Gastroesophageal sphincter (tissue), 4 donors: ENCODE measurements around the gene MACROD2. TPM values are rescaled to one million over a fixed set of nuclear protein-coding genes. Genes with fewer than 3 reads are reported as not detected.

Source experiments
- ATAC-seq: fragments of 150-250 bp; one replicate; pipeline ENCODE4 v1.9.1; 2016; ENCODE audit warnings: mild to moderate bottlenecking, moderate library complexity
- H3K27ac ChIP-seq, 4 donors: fragments of 200-600 bp; sonication (generic) in 3 of 4; 1 replicate in 3 of 4; 2 replicates in 1 of 4; pipeline ENCODE4 v1.5.1; 2016 to 2019
- H3K27me3 ChIP-seq: fragments of 200-600 bp; sonication (generic); one replicate; pipeline ENCODE4 v1.5.1; 2019
- H3K36me3 ChIP-seq, 2 donors: fragments of 200-600 bp; sonication (generic); one replicate each; pipeline ENCODE4 v1.5.1; 2019; ENCODE audit warnings: control low read depth in 1 of 2
- H3K4me1 ChIP-seq, 3 donors: fragments of 200-600 bp; sonication (generic); 1 replicate in 2 of 3; 2 replicates in 1 of 3; pipeline ENCODE4 v1.5.1; 2016 to 2019; ENCODE audit warnings: control low read depth in 2 of 3
- H3K4me3 ChIP-seq, 2 donors: fragments of 200-600 bp; sonication (generic); one replicate each; pipeline ENCODE4 v1.5.1; 2019; ENCODE audit warnings: mild to moderate bottlenecking in 1 of 2, moderate library complexity in 1 of 2
- H3K9me3 ChIP-seq, 3 donors: fragments of 200-600 bp; sonication (generic); one replicate each; pipeline ENCODE4 v1.5.1; 2017 to 2019; ENCODE audit warnings: control low read depth in 2 of 3
- CTCF ChIP-seq, 4 experiments: fragments of 200-600 bp in 2 of 4; fragments of 450-650 bp in 2 of 4; sonication (generic) in 1 of 4; IDR thresholded peaks; one replicate each; pipeline ENCODE4 v1.5.1; 2017 to 2019; ENCODE audit warnings: antibody characterized with exemption in 4 of 4, mild to moderate bottlenecking in 2 of 4, moderate library complexity in 2 of 4
- EP300 ChIP-seq: sonication (generic); formaldehyde crosslinking; IDR thresholded peaks from one replicate; pipeline ENCODE4 v1.6.1; 2017; ENCODE audit warnings: antibody characterized with exemption, mild to moderate bottlenecking
- POLR2A ChIP-seq, 2 donors: fragments of 450-650 bp; IDR thresholded peaks; one replicate each; pipeline ENCODE4 v1.6.1; 2017; ENCODE audit warnings: antibody characterized with exemption in 2 of 2, mild to moderate bottlenecking in 2 of 2, moderate library complexity in 1 of 2
- POLR2AphosphoS5 ChIP-seq: sonication (generic); formaldehyde crosslinking; IDR thresholded peaks from one replicate; pipeline ENCODE4 v1.6.1; 2017; ENCODE audit warnings: antibody characterized with exemption
- WGBS, 2 donors: methylation state at CpG; one replicate each; pipeline ENCODE4 v1.1.5; 2018; ENCODE audit warnings: low coverage in 1 of 2; 5-methylcytosine and 5-hydroxymethylcytosine counted together
- total RNA-seq, 4 donors: library from RNA; depleted of rRNA; stranded (reverse); fragments of >200 nt; gene quantifications; one replicate each; pipeline ENCODE4 v1.1.0, GENCODE V29; 2016

MACROD2 gene
- total RNA-seq, 4 donors from 2014 or later, result 4.0 to 12.1 (median 7.4) TPM

- Histone ChIP-seq H3K36me3 (no peaks in the 10 kb centered on the region), H3K27ac (no peak overlapping the region), H3K9me3 (no peaks in the 10 kb centered on the region), H3K27me3 (no peaks in the 10 kb centered on the region), H3K4me1 (no peaks in the 10 kb centered on the region), H3K4me3 (no peak overlapping the region)
- WGBS, 2 donors, result 31 to 70% methylated on average over 1 of the region's 1 CpG
- no peak for ATAC-seq
- TF ChIP-seq CTCF (IDR thresholded peaks at IDR 0.05) (no peak), EP300 (no peak)
Observed at GRCh38 chr20:15924556-15924955, 1929.2 kb downstream of the MACROD2 start.

- WGBS, 2 donors, result 84 to 88% methylated on average over 7 to 8 of the region's 8 CpGs
- no peak overlapping the region for H3K4me3 ChIP-seq
- H3K9me3 ChIP-seq, result no peaks in the 10 kb centered on the region
- no peaks in the 10 kb centered on the region for H3K36me3 ChIP-seq
- no peaks in the 10 kb centered on the region for H3K27me3 ChIP-seq
- no peak overlapping the region for H3K27ac ChIP-seq
- TF ChIP-seq CTCF (IDR thresholded peaks at IDR 0.05), result no peak
- no peak for TF ChIP-seq POLR2AphosphoS5
- no peak for TF ChIP-seq EP300
- TF ChIP-seq POLR2A (IDR thresholded peaks at IDR 0.05), result no peak
- peaks cover 0 to 4% (median 0%) of the 10 kb centered on the region in 3 donors for H3K4me1 ChIP-seq
- ATAC-seq, result no peak
Observed at GRCh38 chr20:15925376-15925775, 1930.1 kb downstream of the MACROD2 start.

- Histone ChIP-seq H3K36me3 (no peaks in the 10 kb centered on the region), H3K27ac (no peak overlapping the region), H3K4me1 (peaks cover 0 to 12% (median 0%) of the 10 kb centered on the region in 3 donors), H3K27me3 (no peaks in the 10 kb centered on the region), H3K9me3 (no peaks in the 10 kb centered on the region), H3K4me3 (no peak overlapping the region)
- no peak for TF ChIP-seq POLR2A (IDR thresholded peaks at IDR 0.05)
- no peak for TF ChIP-seq EP300
- no peak for TF ChIP-seq POLR2AphosphoS5
- TF ChIP-seq CTCF (IDR thresholded peaks at IDR 0.05), result no peak
- WGBS, 2 donors, result 89 to 96% methylated on average over 2 to 3 of the region's 3 CpGs
- ATAC-seq, result no peak
Observed at GRCh38 chr20:15927893-15928650, 1932.8 kb downstream of the MACROD2 start.

DNA sequence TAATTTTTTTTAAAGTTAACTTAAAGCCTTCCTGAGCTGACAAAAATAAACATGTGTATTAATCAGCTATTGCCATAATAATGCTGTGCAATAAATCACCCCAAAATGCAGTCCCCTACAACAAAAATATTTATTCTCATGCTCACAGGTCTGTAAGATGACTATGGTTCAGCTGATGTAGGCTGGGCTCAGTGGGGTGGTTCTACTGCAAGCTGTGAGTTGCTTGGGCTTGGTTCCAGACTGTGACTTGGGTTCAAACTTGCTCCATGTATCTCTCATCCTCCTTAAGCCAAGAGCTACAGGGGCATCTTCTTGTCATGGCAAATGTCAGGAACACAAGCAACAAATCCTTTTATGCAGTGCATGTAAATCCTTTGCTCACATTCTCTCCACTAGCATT, 1933.6 kb downstream of the MACROD2 start:
- Histone ChIP-seq H3K4me3 (no peak overlapping the region), H3K27ac (no peak overlapping the region), H3K36me3 (no peaks in the 10 kb centered on the region), H3K27me3 (no peaks in the 10 kb centered on the region), H3K9me3 (no peaks in the 10 kb centered on the region), H3K4me1 (peaks cover 0 to 12% (median 0%) of the 10 kb centered on the region in 3 donors)
- no peak for TF ChIP-seq CTCF (IDR thresholded peaks at IDR 0.05)
- no peak for ATAC-seq
